GM23338 (cell line): ENCODE results near the gene CNOT11. TPM values are rescaled to one million over a fixed set of nuclear protein-coding genes. Genes with fewer than 3 reads are reported as not detected.

Experiments used
- ATAC-seq: fragments of 200-7000 bp; cut with Tn5 transposase; 3 replicates; pipeline ENCODE4 v1.9.1; 2020
- DNase-seq: peaks from one replicate; pipeline ENCODE4 v3.0.0-alpha.2; 2015; ENCODE audit warnings: low spot score
- H2AFZ ChIP-seq: fragments of 200-600 bp; sonication (generic); 2 replicates; pipeline ENCODE4 v1.8.0; 2016; ENCODE audit warnings: antibody characterized with exemption, mild to moderate bottlenecking, moderate library complexity
- H3F3A ChIP-seq: fragments of 200-600 bp; sonication (generic); replicated peaks from 2 replicates; pipeline ENCODE4 v1.8.0; 2017; ENCODE audit warnings: antibody characterized with exemption, mixed run types, low read depth
- H3K27ac ChIP-seq: fragments of 200-600 bp; sonication (generic); 2 replicates; pipeline ENCODE4 v1.6.1; 2016; ENCODE audit warnings: low read depth
- H3K27me3 ChIP-seq: fragments of 200-600 bp; sonication (generic); 2 replicates; pipeline ENCODE4 v1.8.0; 2016; ENCODE audit warnings: mild to moderate bottlenecking, mixed run types, moderate library complexity; ENCODE audit not compliant: insufficient read depth
- H3K36me3 ChIP-seq: fragments of 200-600 bp; sonication (generic); 2 replicates; pipeline ENCODE4 v1.8.0; 2016; ENCODE audit warnings: mild to moderate bottlenecking; ENCODE audit not compliant: insufficient read depth
- H3K4me1 ChIP-seq: fragments of 200-600 bp; sonication (generic); 2 replicates; pipeline ENCODE4 v1.8.0; 2016; ENCODE audit warnings: mild to moderate bottlenecking, moderate library complexity; ENCODE audit not compliant: insufficient read depth
- H3K4me2 ChIP-seq: fragments of 200-600 bp; sonication (generic); 2 replicates; pipeline ENCODE4 v1.7.1; 2017; ENCODE audit warnings: mixed run types
- H3K4me3 ChIP-seq: fragments of 200-600 bp; sonication (generic); 2 replicates; pipeline ENCODE4 v1.6.1; 2016; ENCODE audit warnings: mixed run types
- H3K79me2 ChIP-seq: fragments of 200-600 bp; sonication (generic); replicated peaks from 2 replicates; pipeline ENCODE4 v1.8.0; 2017; ENCODE audit warnings: mild to moderate bottlenecking; ENCODE audit not compliant: insufficient read depth
- H3K9me2 ChIP-seq: fragments of 200-600 bp; sonication (generic); 2 replicates; pipeline ENCODE4 v1.8.0; 2017; ENCODE audit not compliant: insufficient read depth
- H4K20me1 ChIP-seq: fragments of 200-600 bp; sonication (generic); replicated peaks from 2 replicates; pipeline ENCODE4 v1.8.0; 2017; ENCODE audit warnings: mild to moderate bottlenecking; ENCODE audit not compliant: insufficient read depth
- H3K27ac Mint-ChIP-seq: 2 replicates; pipeline ENCODE4 v1.8.0; 2020; ENCODE audit warnings: inconsistent platforms, mild to moderate bottlenecking, moderate library complexity, mixed read lengths
- H3K27me3 Mint-ChIP-seq: 3 replicates; pipeline ENCODE4 v1.8.0; 2022; ENCODE audit warnings: low read depth, mild to moderate bottlenecking, moderate library complexity, mixed read lengths, inconsistent platforms; ENCODE audit not compliant: insufficient read depth, poor library complexity
- H3K36me3 Mint-ChIP-seq: 3 replicates; pipeline ENCODE4 v1.8.0; 2021; ENCODE audit warnings: low read depth, mild to moderate bottlenecking, inconsistent platforms, moderate library complexity, mixed read lengths
- H3K4me1 Mint-ChIP-seq: 3 replicates; pipeline ENCODE4 v1.8.0; 2020; ENCODE audit warnings: mild to moderate bottlenecking, inconsistent platforms, mixed read lengths
- H3K4me3 Mint-ChIP-seq: 3 replicates; pipeline ENCODE4 v1.8.0; 2021; ENCODE audit warnings: moderate library complexity, mild to moderate bottlenecking, inconsistent platforms, mixed read lengths
- H3K9me3 Mint-ChIP-seq: 3 replicates; pipeline ENCODE4 v1.8.0; 2020; ENCODE audit warnings: moderate library complexity, mild to moderate bottlenecking, inconsistent platforms, mixed read lengths
- CREB1 ChIP-seq: fragments of 250-450 bp; sonication (Bioruptor Pico); IDR thresholded peaks from 2 replicates; pipeline ENCODE4 v1.5.0; 2020; ENCODE audit warnings: low read depth, mild to moderate bottlenecking, moderate library complexity
- ETS1 ChIP-seq: IDR thresholded peaks from 2 replicates; pipeline ENCODE4 v1.6.1; 2016; ENCODE audit warnings: antibody characterized with exemption
- EZH2 ChIP-seq: fragments of 200-600 bp; sonication (generic); IDR thresholded peaks from one replicate; pipeline ENCODE4 v1.8.0; 2017; ENCODE audit warnings: antibody characterized with exemption, mild to moderate bottlenecking, low read depth; ENCODE audit not compliant: unreplicated experiment
- EZH2phosphoT487 ChIP-seq: fragments of 200-600 bp; sonication (generic); IDR thresholded peaks from one replicate; pipeline ENCODE4 v1.8.1; 2018; ENCODE audit warnings: antibody characterized with exemption; ENCODE audit not compliant: unreplicated experiment
- JUNB ChIP-seq: IDR thresholded peaks from one replicate; pipeline ENCODE4 v1.6.1; 2016; ENCODE audit warnings: antibody characterized with exemption; ENCODE audit not compliant: unreplicated experiment
- NANOG ChIP-seq: IDR thresholded peaks from 2 replicates; pipeline ENCODE4 v1.6.1; 2016; ENCODE audit warnings: antibody characterized with exemption, borderline replicate concordance
- POLR2AphosphoS5 ChIP-seq: IDR thresholded peaks from 2 replicates; pipeline ENCODE4 v1.6.1; 2016; ENCODE audit warnings: antibody characterized with exemption, low read depth
- STAT1 ChIP-seq: IDR thresholded peaks from one replicate; pipeline ENCODE4 v1.6.1; 2016; ENCODE audit warnings: antibody characterized with exemption; ENCODE audit not compliant: unreplicated experiment
- ZNF114 ChIP-seq: fragments of 250-450 bp; sonication (Bioruptor Pico); IDR thresholded peaks from 2 replicates; pipeline ENCODE4 v1.5.0; 2020; ENCODE audit warnings: mild to moderate bottlenecking, moderate library complexity
- ZNF331 ChIP-seq: fragments of 250-450 bp; sonication (Bioruptor Pico); IDR thresholded peaks from 2 replicates; pipeline ENCODE4 v1.5.0; 2020; ENCODE audit warnings: low read depth, mild to moderate bottlenecking, moderate library complexity
- ZNF462 ChIP-seq: fragments of 250-450 bp; sonication (Bioruptor Pico); IDR thresholded peaks from 2 replicates; pipeline ENCODE4 v1.5.0; 2020; ENCODE audit warnings: mild to moderate bottlenecking, moderate library complexity
- polyA plus RNA-seq: library from polyadenylated mRNA; unstranded; fragments of >200 nt; fragmentation: Nextera tagmentation; extraction: Ambion mirVana; gene quantifications from 2 replicates; pipeline ENCODE4 v1.2.1, GENCODE V29; 2016
- total RNA-seq: library from RNA; depleted of rRNA; stranded (reverse); fragments of >200 nt; shearing (Covaris generic); gene quantifications from 2 replicates; pipeline ENCODE4 v1.2.3, GENCODE V29; 2014
- TF ChIP-seq, protein P1 (sequence below), 2 experiments: fragments of 200-600 bp in 1 of 2; sonication (generic) in 1 of 2; conservative IDR thresholded peaks; 2 replicates each; pipeline versions ENCODE4 v1.5.1 to v1.6.1; 2016 to 2017; ENCODE audit warnings: antibody characterized with exemption in 2 of 2, low read depth in 2 of 2, mild to moderate bottlenecking in 2 of 2, moderate library complexity in 1 of 2
- TF ChIP-seq, protein P2 (sequence below): IDR thresholded peaks from one replicate; pipeline ENCODE4 v1.6.1; 2018; ENCODE audit warnings: antibody characterized with exemption; ENCODE audit not compliant: unreplicated experiment

The CNOT11 gene
- total and polyA plus RNA-seq, 2 experiments from 2014 or later: 34.8 to 74.2 TPM

- H3K36me3 Mint-ChIP-seq: peaks cover 4% of the 10 kb centered on the region
- H3K4me1 ChIP-seq: peaks cover 2% of the 10 kb centered on the region; the same call in 1 of the 2 replicates
- TF ChIP-seq STAT1 (no peak), ZNF331 (CRISPR knock-in tag) (no peak), CREB1 (CRISPR knock-in tag) (no peak), ZNF462 (CRISPR knock-in tag) (no peak), EZH2 (no peak), ETS1 (no peak), EZH2phosphoT487 (no peak), NANOG (no peak), POLR2AphosphoS5 (no peak), ZNF114 (CRISPR knock-in tag) (no peak), JUNB (no peak)
- TF ChIP-seq, protein P1, sequence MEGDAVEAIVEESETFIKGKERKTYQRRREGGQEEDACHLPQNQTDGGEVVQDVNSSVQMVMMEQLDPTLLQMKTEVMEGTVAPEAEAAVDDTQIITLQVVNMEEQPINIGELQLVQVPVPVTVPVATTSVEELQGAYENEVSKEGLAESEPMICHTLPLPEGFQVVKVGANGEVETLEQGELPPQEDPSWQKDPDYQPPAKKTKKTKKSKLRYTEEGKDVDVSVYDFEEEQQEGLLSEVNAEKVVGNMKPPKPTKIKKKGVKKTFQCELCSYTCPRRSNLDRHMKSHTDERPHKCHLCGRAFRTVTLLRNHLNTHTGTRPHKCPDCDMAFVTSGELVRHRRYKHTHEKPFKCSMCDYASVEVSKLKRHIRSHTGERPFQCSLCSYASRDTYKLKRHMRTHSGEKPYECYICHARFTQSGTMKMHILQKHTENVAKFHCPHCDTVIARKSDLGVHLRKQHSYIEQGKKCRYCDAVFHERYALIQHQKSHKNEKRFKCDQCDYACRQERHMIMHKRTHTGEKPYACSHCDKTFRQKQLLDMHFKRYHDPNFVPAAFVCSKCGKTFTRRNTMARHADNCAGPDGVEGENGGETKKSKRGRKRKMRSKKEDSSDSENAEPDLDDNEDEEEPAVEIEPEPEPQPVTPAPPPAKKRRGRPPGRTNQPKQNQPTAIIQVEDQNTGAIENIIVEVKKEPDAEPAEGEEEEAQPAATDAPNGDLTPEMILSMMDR (conservative IDR thresholded peaks at IDR 0.05; ENCODE audit: low read depth in 2 of 2): no peak
- TF ChIP-seq, protein P2, sequence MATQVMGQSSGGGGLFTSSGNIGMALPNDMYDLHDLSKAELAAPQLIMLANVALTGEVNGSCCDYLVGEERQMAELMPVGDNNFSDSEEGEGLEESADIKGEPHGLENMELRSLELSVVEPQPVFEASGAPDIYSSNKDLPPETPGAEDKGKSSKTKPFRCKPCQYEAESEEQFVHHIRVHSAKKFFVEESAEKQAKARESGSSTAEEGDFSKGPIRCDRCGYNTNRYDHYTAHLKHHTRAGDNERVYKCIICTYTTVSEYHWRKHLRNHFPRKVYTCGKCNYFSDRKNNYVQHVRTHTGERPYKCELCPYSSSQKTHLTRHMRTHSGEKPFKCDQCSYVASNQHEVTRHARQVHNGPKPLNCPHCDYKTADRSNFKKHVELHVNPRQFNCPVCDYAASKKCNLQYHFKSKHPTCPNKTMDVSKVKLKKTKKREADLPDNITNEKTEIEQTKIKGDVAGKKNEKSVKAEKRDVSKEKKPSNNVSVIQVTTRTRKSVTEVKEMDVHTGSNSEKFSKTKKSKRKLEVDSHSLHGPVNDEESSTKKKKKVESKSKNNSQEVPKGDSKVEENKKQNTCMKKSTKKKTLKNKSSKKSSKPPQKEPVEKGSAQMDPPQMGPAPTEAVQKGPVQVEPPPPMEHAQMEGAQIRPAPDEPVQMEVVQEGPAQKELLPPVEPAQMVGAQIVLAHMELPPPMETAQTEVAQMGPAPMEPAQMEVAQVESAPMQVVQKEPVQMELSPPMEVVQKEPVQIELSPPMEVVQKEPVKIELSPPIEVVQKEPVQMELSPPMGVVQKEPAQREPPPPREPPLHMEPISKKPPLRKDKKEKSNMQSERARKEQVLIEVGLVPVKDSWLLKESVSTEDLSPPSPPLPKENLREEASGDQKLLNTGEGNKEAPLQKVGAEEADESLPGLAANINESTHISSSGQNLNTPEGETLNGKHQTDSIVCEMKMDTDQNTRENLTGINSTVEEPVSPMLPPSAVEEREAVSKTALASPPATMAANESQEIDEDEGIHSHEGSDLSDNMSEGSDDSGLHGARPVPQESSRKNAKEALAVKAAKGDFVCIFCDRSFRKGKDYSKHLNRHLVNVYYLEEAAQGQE: no peak
- no peak overlapping the region for H3K27ac Mint-ChIP-seq
- H3K9me3 Mint-ChIP-seq: no peaks in the 10 kb centered on the region
- no peaks in the 10 kb centered on the region for H3K27me3 ChIP-seq
- no peak overlapping the region for H3K4me3 ChIP-seq
- 0 out of 2 replicates have a peak, but pooled peaks cover 3% of the 10 kb centered on the region for H3K36me3 ChIP-seq
- no peak for ATAC-seq
- H3K79me2 ChIP-seq: peaks cover 98% of the 10 kb centered on the region
- H2AFZ ChIP-seq: no peak overlapping the region
- H4K20me1 ChIP-seq: peaks cover 58% of the 10 kb centered on the region
- H3K4me3 Mint-ChIP-seq: no peak overlapping the region
- peaks cover 15% of the 10 kb centered on the region for H3K4me1 Mint-ChIP-seq
- H3F3A ChIP-seq: peaks cover 4% of the 10 kb centered on the region; the same call in 1 of the 2 replicates
- DNase-seq: no peak
- H3K9me2 ChIP-seq: no peaks in the 10 kb centered on the region
- H3K27ac ChIP-seq: no peak overlapping the region
- no peak overlapping the region for H3K4me2 ChIP-seq
- peaks cover 2% of the 10 kb centered on the region for H3K27me3 Mint-ChIP-seq
These were observed 48.1 kb downstream of the CNOT11 start for GRCh38 chr2:101300836-101301235.
